ENCODE results near the gene SAC3D1. TPM values are rescaled to one million over a fixed set of nuclear protein-coding genes. Genes with fewer than 3 reads are reported as not detected.

SAC3D1 gene
- total RNA-seq, 6 experiments from 2014 or later = 4.2 to 13.8 (median 5.8) TPM

DNA sequence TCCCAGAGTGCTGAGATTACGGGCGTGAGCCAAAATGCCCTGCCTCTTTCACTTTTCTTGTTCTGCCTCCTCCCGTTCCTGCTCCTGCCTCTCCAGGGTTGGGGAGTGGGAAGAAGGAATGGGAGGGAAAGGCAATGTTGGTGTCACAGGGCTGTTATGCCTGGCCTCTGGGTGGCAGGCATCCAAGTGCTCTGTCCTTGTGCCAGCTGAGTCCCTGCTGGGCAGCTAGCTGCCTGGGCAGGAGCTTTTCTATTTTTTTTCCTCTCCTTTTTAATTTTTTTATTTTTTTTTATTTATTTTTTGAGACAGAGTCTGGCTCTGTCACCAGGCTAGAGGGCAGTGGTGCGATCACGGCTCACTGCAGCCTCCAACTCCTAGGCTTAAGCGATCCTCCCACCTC is 4.1 kb upstream of the SAC3D1 start:
- Histone ChIP-seq H3K27ac (no peak overlapping the region), H3K4me1 (peaks cover 0 to 8% (median 1%) of the 10 kb centered on the region in 4 donors), H3K4me3 (no peak overlapping the region), H3K9me3 (no peaks in the 10 kb centered on the region), H3K27me3 (no peaks in the 10 kb centered on the region), H3K36me3 (peaks cover 0 to 15% (median 1%) of the 10 kb centered on the region in 4 donors)
- intact Hi-C loops (cut with DNase I) = loop anchor here in 1 of 2 donors (10.0 kb wide), 1 partner anchor 68 kb away; no protein-coding TSS in a partner anchor
- peak in 1 of 4 donors; percentile 6 for ATAC-seq
- 51% methylated on average over 6 of the region's 6 CpGs for WGBS (ENCODE audit: insufficient coverage, low coverage, low lambda C conversion rate, missing lambda C conversion rate)
- no peak for TF ChIP-seq POLR2A (IDR thresholded peaks at IDR 0.05)
- no peak for TF ChIP-seq CTCF (IDR thresholded peaks at IDR 0.05)
- peak; percentile 76 to 85 (median 82) for DNase-seq

DNA sequence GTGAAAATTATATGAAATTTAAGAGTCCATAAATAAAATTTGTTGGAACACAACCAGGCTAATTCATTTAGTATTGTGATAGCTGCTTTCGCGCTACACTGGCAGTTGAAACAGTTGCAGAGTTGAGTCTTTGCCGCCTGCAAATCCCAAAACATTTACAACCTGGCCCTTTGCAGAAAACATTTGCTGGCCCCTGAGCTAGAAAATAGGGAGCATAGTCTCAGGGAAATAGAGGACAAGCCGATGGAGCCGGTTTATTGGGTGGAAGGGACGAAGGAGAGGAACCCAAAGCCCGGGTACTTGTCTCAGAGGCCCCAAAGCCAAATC is 527 bp upstream of the SAC3D1 start:
- WGBS (ENCODE audit: insufficient coverage, low coverage, low lambda C conversion rate, missing lambda C conversion rate) = 17% methylated on average over 6 of the region's 7 CpGs
- no peak for DNase-seq
- Histone ChIP-seq H3K36me3 (peaks cover 0 to 4% (median 0%) of the 10 kb centered on the region in 4 donors), H3K4me1 (peaks cover 0 to 11% (median 3%) of the 10 kb centered on the region in 4 donors), H3K4me3 (peak overlapping the region; percentile 86 to 96 (median 92)), H3K9me3 (no peaks in the 10 kb centered on the region), H3K27ac (peak overlapping the region; percentile 67 to 75 (median 74)), H3K27me3 (no peaks in the 10 kb centered on the region)
- intact Hi-C loops (cut with DNase I) = no loop called here
- ATAC-seq = no peak
- TF ChIP-seq POLR2A (IDR thresholded peaks at IDR 0.05) (no peak), CTCF (IDR thresholded peaks at IDR 0.05) (no peak)

DNA sequence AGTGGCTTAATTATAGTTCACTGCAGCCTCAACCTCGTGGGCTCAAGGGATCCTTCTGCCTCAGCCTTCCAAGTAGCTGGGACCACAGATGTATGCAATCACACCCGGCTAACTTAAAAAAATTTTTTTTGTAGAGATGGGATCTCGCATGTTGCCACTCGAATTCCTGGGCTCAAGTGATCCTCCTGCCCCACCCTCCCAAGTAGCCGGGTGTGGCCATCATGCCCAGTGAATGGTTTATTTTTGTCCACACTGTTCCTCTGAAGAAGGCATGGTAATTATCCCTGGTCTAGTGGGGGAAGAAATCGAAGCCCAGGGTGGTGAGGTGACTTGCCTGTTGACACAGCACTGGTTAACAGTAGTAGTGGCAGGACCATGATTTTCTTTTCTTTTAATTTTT is 1.9 kb downstream of the SAC3D1 start:
- intact Hi-C loops (cut with DNase I) = no loop called here
- Histone ChIP-seq H3K36me3 (no peaks in the 10 kb centered on the region), H3K4me1 (peaks cover 0 to 11% (median 3%) of the 10 kb centered on the region in 4 donors), H3K4me3 (no peak overlapping the region), H3K27ac (no peak overlapping the region), H3K9me3 (no peaks in the 10 kb centered on the region), H3K27me3 (no peaks in the 10 kb centered on the region)
- TF ChIP-seq POLR2A (IDR thresholded peaks at IDR 0.05) (no peak), CTCF (IDR thresholded peaks at IDR 0.05) (no peak)
- DNase-seq (no peak), ATAC-seq (no peak)
- 84% methylated on average over 6 of the region's 6 CpGs for WGBS (ENCODE audit: insufficient coverage, low coverage, low lambda C conversion rate, missing lambda C conversion rate)

- H3K27ac ChIP-seq = no peak overlapping the region
- H3K36me3 ChIP-seq = no peaks in the 10 kb centered on the region
- H3K4me1 ChIP-seq = peaks cover 0 to 11% (median 3%) of the 10 kb centered on the region in 4 donors
- no peaks in the 10 kb centered on the region for H3K27me3 ChIP-seq
- WGBS (ENCODE audit: insufficient coverage, low coverage, low lambda C conversion rate, missing lambda C conversion rate) = 53% methylated on average over 6 of the region's 23 CpGs
- intact Hi-C loops (cut with DNase I) = no loop called here
- TF ChIP-seq POLR2A (IDR thresholded peaks at IDR 0.05) (no peak), CTCF (IDR thresholded peaks at IDR 0.05) (no peak)
- no peaks in the 10 kb centered on the region for H3K9me3 ChIP-seq
- DNase-seq (no peak), ATAC-seq (peak in 2 of 4 donors; percentile 2)
- no peak overlapping the region for H3K4me3 ChIP-seq
These were observed 3.0 kb downstream of the SAC3D1 start for GRCh38 chr11:65043881-65044501.

Measured in right lobe of liver (tissue), 6 donors.